ENCODE data around the gene CHD9NB.
"Not testable (repeated sequence)": the region's sequence is repeated elsewhere in the genome, so short reads cannot be mapped to it uniquely, and the experiment has no call there.

Gene CHD9NB

GRCh38 chr16:53055541-53056391, 3.1 kb upstream of the CHD9NB start:
- no peak for DNase-seq

GRCh38 chr16:53054670-53055485, 2.2 kb upstream of the CHD9NB start, which contains the start of gene CHD9:
CHD9 (plus strand) TSS chr16:53054991; CDS start chr16:53156090, 101,099 bp downstream.
- peak; percentile 89 for DNase-seq

DNA sequence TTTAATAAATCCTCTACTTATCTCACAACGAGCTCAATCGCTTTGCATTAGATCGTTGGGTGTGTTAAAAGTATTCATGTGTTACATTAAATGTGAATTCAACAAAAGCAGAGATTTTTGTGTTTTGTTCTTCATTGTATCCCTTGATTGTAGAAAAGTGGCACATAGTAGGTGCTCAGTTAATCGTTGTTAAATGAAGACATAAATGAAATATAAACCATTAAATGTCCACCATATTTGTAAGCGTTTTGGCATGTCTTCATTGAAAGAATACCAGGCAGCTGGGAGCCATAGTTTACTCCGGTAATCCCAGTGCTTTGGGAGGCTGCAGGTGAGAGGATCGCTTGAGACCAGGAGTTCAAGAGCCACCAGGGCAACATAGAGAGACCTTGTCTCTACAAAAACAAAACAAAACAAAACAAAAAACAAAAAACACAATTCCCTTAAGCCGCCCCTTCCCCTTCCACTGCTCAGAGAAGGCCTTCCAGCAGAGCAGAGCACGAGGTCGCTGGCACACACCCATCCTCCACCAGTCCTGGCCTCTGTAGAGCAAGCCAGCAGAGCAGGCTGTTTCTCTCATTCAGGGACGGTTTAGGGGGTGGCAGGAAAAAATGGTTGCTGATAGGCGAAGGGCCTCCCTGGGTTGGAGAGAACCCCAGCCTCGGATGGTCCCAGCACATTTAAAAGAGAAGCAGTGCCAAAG, 1.4 kb upstream of the CHD9NB start:
- DNase-seq = no peak

- DNase-seq = not testable (repeated sequence)
These were observed 1.4 kb downstream of the CHD9NB start for GRCh38 chr16:53051255-53051654.

- DNase-seq = no peak
These were observed 4.4 kb downstream of the CHD9NB start for GRCh38 chr16:53048139-53048915.

DNA sequence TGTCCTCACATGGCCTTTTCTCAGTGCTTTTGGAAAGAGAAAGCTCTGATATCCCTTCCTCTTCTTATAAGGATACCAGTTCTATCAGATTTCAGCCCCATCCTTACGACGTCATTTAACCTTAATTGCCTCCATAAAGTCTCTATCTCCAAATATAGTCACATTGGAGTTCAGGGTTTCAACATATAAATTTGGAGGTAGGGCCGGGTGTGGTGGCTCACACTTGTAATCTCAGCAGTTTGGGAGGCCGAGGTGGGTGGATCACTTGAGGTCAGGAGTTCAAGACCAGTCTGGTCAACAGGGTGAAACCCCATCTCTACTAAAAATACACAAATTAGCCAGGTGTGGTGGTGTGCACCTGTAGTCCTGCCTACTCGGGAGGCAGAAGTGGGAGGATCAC, 5.2 kb downstream of the CHD9NB start:
- not testable (repeated sequence) for DNase-seq

- DNase-seq = no peak
These were observed 7.1 kb downstream of the CHD9NB start for GRCh38 chr16:53045341-53046220.

DNA sequence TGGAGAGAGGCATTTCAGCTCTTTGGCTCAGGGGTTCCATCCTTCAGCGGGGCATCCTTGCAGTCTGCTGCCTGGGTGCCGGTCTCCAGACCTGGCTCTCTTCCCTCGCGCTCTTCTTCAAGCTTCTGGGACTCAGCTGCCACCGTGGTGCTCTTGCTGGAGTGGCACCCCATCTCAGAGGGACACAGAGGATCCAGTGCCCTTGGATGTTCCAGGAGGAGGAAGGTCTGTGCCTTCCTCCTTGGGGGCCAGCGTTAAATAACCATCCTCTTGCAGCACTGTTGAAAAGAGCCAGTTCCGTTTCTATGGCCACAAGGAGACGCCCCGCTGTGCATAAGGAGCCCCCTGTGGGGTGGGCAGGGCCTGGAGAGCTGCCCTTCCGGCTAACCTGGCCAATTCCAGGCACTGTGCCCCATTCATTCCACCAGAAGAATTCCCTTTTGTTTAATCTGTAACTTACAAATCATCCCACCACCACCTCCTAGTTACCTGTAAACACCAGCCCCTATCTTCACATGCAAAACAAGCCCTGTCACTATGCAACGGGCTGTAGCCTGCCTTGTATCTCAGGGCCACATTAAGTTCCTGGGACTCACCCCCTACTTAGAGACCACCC, 8.6 kb downstream of the CHD9NB start:
- no peak for DNase-seq

GRCh38 chr16:53043428-53043831, 9.3 kb downstream of the CHD9NB start:
- DNase-seq = no peak

DNA sequence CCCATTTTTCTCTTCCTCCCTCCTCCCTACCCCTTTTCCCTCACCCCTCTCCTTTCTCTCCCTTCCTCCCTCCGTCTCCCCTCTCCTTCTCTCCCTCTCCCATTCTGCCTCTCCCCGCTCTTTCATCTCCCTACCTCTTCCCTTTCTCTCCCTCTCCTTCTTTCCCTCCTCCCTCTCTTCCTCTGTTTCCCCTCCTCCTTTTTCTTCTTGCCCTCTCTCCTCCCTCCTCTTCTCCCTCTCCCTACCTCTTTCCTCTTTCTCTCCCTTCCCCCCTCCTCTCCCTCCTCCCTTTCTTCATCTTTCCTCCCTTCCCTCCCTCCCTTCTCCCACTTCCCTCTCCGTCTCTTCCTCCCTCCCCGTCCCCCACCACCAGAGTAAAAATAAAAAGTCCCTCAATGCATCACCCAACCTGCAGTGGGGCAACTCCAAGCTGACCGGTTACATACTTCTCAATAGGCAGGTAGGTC, 10.4 kb downstream of the CHD9NB start:
- DNase-seq = no peak

- no peak for DNase-seq
These were observed 11.2 kb downstream of the CHD9NB start for GRCh38 chr16:53041320-53042051.

DNA sequence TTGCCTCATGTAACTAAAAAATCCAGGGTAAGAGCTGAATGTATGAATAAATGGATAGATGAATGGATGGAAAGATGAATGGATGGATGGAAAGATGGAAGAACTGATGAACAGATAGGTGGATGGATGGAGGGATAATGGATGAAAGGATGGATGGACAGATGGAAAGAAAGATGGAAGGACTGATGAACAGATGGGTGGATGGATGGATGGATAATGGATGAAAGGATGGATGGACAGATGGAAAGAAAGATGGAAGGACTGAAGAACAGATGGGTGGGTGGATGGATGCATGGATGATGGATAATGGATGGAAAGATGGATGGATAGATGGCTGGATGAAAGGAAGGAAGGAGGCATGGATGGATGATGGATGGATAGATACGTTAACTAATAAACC, 11.9 kb downstream of the CHD9NB start:
- DNase-seq = no peak

DNA sequence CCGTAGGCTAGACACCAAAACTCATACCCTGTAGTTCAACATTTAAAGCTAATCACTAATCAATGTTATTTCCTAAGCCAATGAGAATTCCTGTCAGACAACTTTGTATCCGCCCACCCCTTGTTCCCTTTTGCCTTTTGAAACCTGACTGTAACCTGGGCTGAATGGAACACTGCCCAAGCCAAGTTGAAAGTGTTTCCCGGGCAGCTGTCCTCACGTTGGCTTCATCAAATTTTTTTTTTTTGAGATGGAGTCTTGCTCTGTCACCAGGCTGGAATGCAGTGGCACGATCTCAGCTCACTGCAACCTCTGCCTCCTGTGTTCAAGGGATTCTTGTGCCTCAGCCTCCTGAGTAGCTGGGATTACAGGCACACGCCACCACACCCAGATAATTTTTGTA, 16.0 kb downstream of the CHD9NB start:
- not testable (repeated sequence) for DNase-seq

GRCh38 chr16:53036066-53036465, 16.6 kb downstream of the CHD9NB start:
- DNase-seq = no peak

GRCh38 chr16:53035176-53035942, 17.3 kb downstream of the CHD9NB start:
- DNase-seq = no peak

DNA sequence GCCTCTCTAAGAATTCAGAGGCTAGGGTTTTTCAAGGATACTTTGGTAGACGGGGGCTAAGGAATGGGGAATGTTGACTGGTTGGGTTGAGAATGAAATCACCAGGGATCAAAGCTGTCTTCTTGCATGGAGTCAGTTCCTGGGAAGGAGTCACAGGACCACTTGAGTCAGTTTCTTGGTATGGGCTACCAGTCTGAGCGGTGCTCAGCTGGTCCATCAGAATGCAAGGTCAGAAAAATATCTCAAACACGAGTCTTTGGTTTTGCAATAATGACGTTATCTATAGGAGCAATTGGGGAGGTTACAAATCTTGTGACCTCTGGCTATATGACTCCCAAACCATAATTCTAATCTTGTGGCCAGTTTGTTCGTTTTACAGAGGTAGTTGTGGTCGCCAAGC, 18.4 kb downstream of the CHD9NB start:
- DNase-seq = no peak

DNA sequence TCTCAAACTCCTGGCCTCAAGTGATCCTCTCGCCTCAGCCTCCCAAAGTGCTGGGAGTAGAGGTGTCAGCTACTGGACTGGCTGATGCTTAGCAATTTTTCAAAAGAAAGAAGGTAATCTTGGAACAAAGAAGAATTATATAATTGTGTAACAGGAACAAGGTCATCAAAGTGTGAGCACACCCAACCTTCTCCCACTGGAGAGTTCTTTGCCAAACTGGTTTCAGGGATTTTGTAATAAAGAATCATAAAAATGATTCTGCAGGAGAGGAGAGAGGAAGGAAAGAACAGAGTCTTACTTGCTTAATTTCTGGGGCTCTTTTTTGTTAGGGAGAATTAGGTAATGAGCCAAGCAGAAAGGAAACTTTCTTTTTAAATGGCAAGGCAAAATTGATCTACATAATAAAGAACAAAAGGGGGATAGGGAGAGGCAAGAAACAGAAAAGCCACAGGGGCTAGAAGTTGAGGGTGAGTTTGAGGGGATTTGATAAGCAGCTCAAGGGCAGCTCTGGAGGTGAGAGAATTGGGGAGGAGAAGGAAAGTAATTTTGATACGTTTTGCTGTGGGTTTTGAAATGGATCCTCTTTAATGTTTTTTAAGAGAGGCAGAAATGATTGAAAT, 21.3 kb downstream of the CHD9NB start:
- no peak for DNase-seq

DNA sequence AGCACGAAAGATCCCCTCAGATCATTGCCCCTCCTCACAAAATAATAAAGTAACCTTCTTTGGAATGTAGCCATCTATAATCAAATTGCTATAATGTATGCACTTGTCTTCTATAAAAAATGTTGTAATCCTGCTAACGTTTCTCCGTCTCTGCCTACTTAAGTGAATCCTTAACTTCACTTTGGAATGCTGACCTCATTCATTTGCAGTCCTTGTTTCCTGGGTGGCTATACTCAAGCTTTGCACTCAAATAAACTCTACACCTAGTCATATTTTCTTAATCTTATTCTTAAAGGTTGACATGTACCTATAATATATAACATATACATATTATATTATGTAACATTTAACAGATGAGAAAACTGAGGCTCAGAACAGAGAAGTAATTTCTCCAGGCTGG, 22.7 kb downstream of the CHD9NB start:
- DNase-seq = no peak

GRCh38 chr16:53024045-53024444, 28.7 kb downstream of the CHD9NB start:
- DNase-seq = no peak

All from activated effector memory CD4-positive, alpha-beta T cell treated with anti-CD3 and anti-CD28 coated beads, Interleukin-2, amount 50 U/mL, for 16 hours (primary cell).